Measurements from ENCODE around the gene RHCG. TPM values are rescaled to one million over a fixed set of nuclear protein-coding genes. Genes with fewer than 3 reads are reported as not detected.

The RHCG gene
- total RNA-seq, 5 donors from 2014 or later (not counting 1 experiment from before 2014, with no cell fraction given), result not detected

GRCh38 chr15:89530976-89531375 lies 34.6 kb upstream of the RHCG start:
- peaks cover 0 to 6% of the 10 kb centered on the region in 2 experiments for H3K27me3 ChIP-seq (replicated peaks in 1 of 2; ENCODE audit: control insufficient read depth in 2 of 2, extremely low read depth in 1 of 2, insufficient read depth in 2 of 2, low read length in 1 of 2)
- no peaks in the 10 kb centered on the region for H3K36me3 ChIP-seq (ENCODE audit: control insufficient read depth in 2 of 2, extremely low read depth in 1 of 2, insufficient read depth in 1 of 2, low read length in 1 of 2)
- peaks cover 6 to 10% of the 10 kb centered on the region in 2 donors for H3K27me3 Mint-ChIP-seq
- H3K4me3 Mint-ChIP-seq, result no peak overlapping the region
- H3K27ac ChIP-seq (ENCODE audit: low read length), result no peak overlapping the region
- no peaks in the 10 kb centered on the region for H3K4me1 Mint-ChIP-seq
- no peak overlapping the region for H3K27ac Mint-ChIP-seq
- no peak overlapping the region for H3K4me3 ChIP-seq (ENCODE audit: control insufficient read depth in 1 of 2, extremely low read depth in 1 of 2, low read length in 1 of 2)
- no peak for ATAC-seq (replicated peaks in 1 of 4)
- no peaks in the 10 kb centered on the region for H3K36me3 Mint-ChIP-seq
- DNase-seq, result no peak
- H3K9me3 Mint-ChIP-seq, result peaks cover 0 to 4% (median 0%) of the 10 kb centered on the region in 3 donors
- POLR2A ChIA-PET, result no interaction called here
- WGBS (ENCODE audit: insufficient coverage), result 92% methylated on average over 2 of the region's 5 CpGs
- CTCF ChIA-PET, result no interaction called here
- H3K4me1 ChIP-seq (ENCODE audit: control insufficient read depth in 1 of 2, extremely low read depth in 1 of 2, insufficient read depth in 2 of 2, low read length in 2 of 2), result no peaks in the 10 kb centered on the region
- H3K9me3 ChIP-seq, result no peaks in the 10 kb centered on the region

- H3K27ac ChIP-seq (ENCODE audit: low read length), result no peak overlapping the region
- Mint-ChIP-seq H3K27ac (no peak overlapping the region), H3K36me3 (no peaks in the 10 kb centered on the region), H3K9me3 (peaks cover 0 to under 1% (median 0%) of the 10 kb centered on the region in 3 donors), H3K4me1 (no peaks in the 10 kb centered on the region), H3K27me3 (peaks cover 3 to 6% of the 10 kb centered on the region in 2 donors), H3K4me3 (no peak overlapping the region)
- no peaks in the 10 kb centered on the region for H3K36me3 ChIP-seq (ENCODE audit: control insufficient read depth in 2 of 2, extremely low read depth in 1 of 2, insufficient read depth in 1 of 2, low read length in 1 of 2)
- no peaks in the 10 kb centered on the region for H3K9me3 ChIP-seq
- no peak overlapping the region for H3K4me3 ChIP-seq (ENCODE audit: control insufficient read depth in 1 of 2, extremely low read depth in 1 of 2, low read length in 1 of 2)
- ChIA-PET CTCF (no interaction called here), POLR2A (no interaction called here)
- H3K4me1 ChIP-seq (ENCODE audit: control insufficient read depth in 1 of 2, extremely low read depth in 1 of 2, insufficient read depth in 2 of 2, low read length in 2 of 2), result no peaks in the 10 kb centered on the region
- ATAC-seq (replicated peaks in 1 of 4) (no peak), DNase-seq (no peak)
- WGBS (ENCODE audit: insufficient coverage), result 86% methylated on average over 2 of the region's 6 CpGs
- peaks cover 0 to 8% of the 10 kb centered on the region in 2 experiments for H3K27me3 ChIP-seq (replicated peaks in 1 of 2; ENCODE audit: control insufficient read depth in 2 of 2, extremely low read depth in 1 of 2, insufficient read depth in 2 of 2, low read length in 1 of 2)
These were observed 32.5 kb upstream of the RHCG start for GRCh38 chr15:89528757-89529352.

- Mint-ChIP-seq H3K27ac (no peak overlapping the region), H3K4me1 (no peaks in the 10 kb centered on the region), H3K4me3 (no peak overlapping the region), H3K27me3 (peaks cover 3 to 6% of the 10 kb centered on the region in 2 donors), H3K36me3 (no peaks in the 10 kb centered on the region), H3K9me3 (no peaks in the 10 kb centered on the region)
- Histone ChIP-seq H3K9me3 (no peaks in the 10 kb centered on the region), H3K4me1 (ENCODE audit: control insufficient read depth in 1 of 2, extremely low read depth in 1 of 2, insufficient read depth in 2 of 2, low read length in 2 of 2) (no peaks in the 10 kb centered on the region), H3K27ac (ENCODE audit: low read length) (no peak overlapping the region), H3K36me3 (ENCODE audit: control insufficient read depth in 2 of 2, extremely low read depth in 1 of 2, insufficient read depth in 1 of 2, low read length in 1 of 2) (no peaks in the 10 kb centered on the region), H3K27me3 (replicated peaks in 1 of 2; ENCODE audit: control insufficient read depth in 2 of 2, extremely low read depth in 1 of 2, insufficient read depth in 2 of 2, low read length in 1 of 2) (peaks cover 0 to 15% of the 10 kb centered on the region in 2 experiments), H3K4me3 (ENCODE audit: control insufficient read depth in 1 of 2, extremely low read depth in 1 of 2, low read length in 1 of 2) (no peak overlapping the region)
- no peak for ATAC-seq (replicated peaks in 1 of 4)
- ChIA-PET POLR2A (no interaction called here), CTCF (no interaction called here)
- 88% methylated on average over 9 of the region's 10 CpGs for WGBS (ENCODE audit: insufficient coverage)
- no peak for DNase-seq
These were observed 30.4 kb upstream of the RHCG start for GRCh38 chr15:89526601-89527441.

GRCh38 chr15:89526181-89526580 lies 29.8 kb upstream of the RHCG start:
- Histone ChIP-seq H3K9me3 (no peaks in the 10 kb centered on the region), H3K4me3 (ENCODE audit: control insufficient read depth in 1 of 2, extremely low read depth in 1 of 2, low read length in 1 of 2) (no peak overlapping the region), H3K4me1 (ENCODE audit: control insufficient read depth in 1 of 2, extremely low read depth in 1 of 2, insufficient read depth in 2 of 2, low read length in 2 of 2) (no peaks in the 10 kb centered on the region), H3K36me3 (ENCODE audit: control insufficient read depth in 2 of 2, extremely low read depth in 1 of 2, insufficient read depth in 1 of 2, low read length in 1 of 2) (no peaks in the 10 kb centered on the region), H3K27me3 (replicated peaks in 1 of 2; ENCODE audit: control insufficient read depth in 2 of 2, extremely low read depth in 1 of 2, insufficient read depth in 2 of 2, low read length in 1 of 2) (peaks cover 0 to 15% of the 10 kb centered on the region in 2 experiments), H3K27ac (ENCODE audit: low read length) (no peak overlapping the region)
- Mint-ChIP-seq H3K4me3 (no peak overlapping the region), H3K27ac (no peak overlapping the region), H3K36me3 (no peaks in the 10 kb centered on the region), H3K9me3 (no peaks in the 10 kb centered on the region), H3K4me1 (no peaks in the 10 kb centered on the region), H3K27me3 (peaks cover 3 to 6% of the 10 kb centered on the region in 2 donors)
- DNase-seq (no peak), ATAC-seq (replicated peaks in 1 of 4) (no peak)
- ChIA-PET CTCF (no interaction called here), POLR2A (no interaction called here)
- WGBS (ENCODE audit: insufficient coverage), result 90% methylated on average over 6 of the region's 7 CpGs

- Histone ChIP-seq H3K4me3 (ENCODE audit: control insufficient read depth in 1 of 2, extremely low read depth in 1 of 2, low read length in 1 of 2) (no peak overlapping the region), H3K36me3 (ENCODE audit: control insufficient read depth in 2 of 2, extremely low read depth in 1 of 2, insufficient read depth in 1 of 2, low read length in 1 of 2) (no peaks in the 10 kb centered on the region), H3K27ac (ENCODE audit: low read length) (no peak overlapping the region), H3K27me3 (replicated peaks in 1 of 2; ENCODE audit: control insufficient read depth in 2 of 2, extremely low read depth in 1 of 2, insufficient read depth in 2 of 2, low read length in 1 of 2) (peaks cover 0 to 24% of the 10 kb centered on the region in 2 experiments), H3K9me3 (no peaks in the 10 kb centered on the region), H3K4me1 (ENCODE audit: control insufficient read depth in 1 of 2, extremely low read depth in 1 of 2, insufficient read depth in 2 of 2, low read length in 2 of 2) (no peaks in the 10 kb centered on the region)
- CTCF ChIA-PET, result no interaction called here
- Mint-ChIP-seq H3K4me3 (no peak overlapping the region), H3K27me3 (peaks cover 3 to 12% of the 10 kb centered on the region in 2 donors), H3K4me1 (no peaks in the 10 kb centered on the region), H3K27ac (no peak overlapping the region), H3K36me3 (no peaks in the 10 kb centered on the region), H3K9me3 (peaks cover 0 to 5% (median 0%) of the 10 kb centered on the region in 3 donors)
- POLR2A ChIA-PET, result no interaction called here
- WGBS (ENCODE audit: insufficient coverage), result no CpG with 5 or more reads among the region's 1 CpG
- ATAC-seq (replicated peaks in 1 of 4) (no peak), DNase-seq (no peak)
These were observed 27.8 kb upstream of the RHCG start for GRCh38 chr15:89524184-89524583.

GRCh38 chr15:89523101-89523500 lies 26.7 kb upstream of the RHCG start:
- H3K4me3 Mint-ChIP-seq, result no peak overlapping the region
- WGBS (ENCODE audit: insufficient coverage), result 40% methylated on average over 1 of the region's 2 CpGs
- H3K9me3 Mint-ChIP-seq, result peaks cover 0 to 5% (median 0%) of the 10 kb centered on the region in 3 donors
- Histone ChIP-seq H3K9me3 (no peaks in the 10 kb centered on the region), H3K4me1 (ENCODE audit: control insufficient read depth in 1 of 2, extremely low read depth in 1 of 2, insufficient read depth in 2 of 2, low read length in 2 of 2) (no peaks in the 10 kb centered on the region), H3K36me3 (ENCODE audit: control insufficient read depth in 2 of 2, extremely low read depth in 1 of 2, insufficient read depth in 1 of 2, low read length in 1 of 2) (no peaks in the 10 kb centered on the region), H3K27ac (ENCODE audit: low read length) (no peak overlapping the region), H3K4me3 (ENCODE audit: control insufficient read depth in 1 of 2, extremely low read depth in 1 of 2, low read length in 1 of 2) (no peak overlapping the region), H3K27me3 (replicated peaks in 1 of 2; ENCODE audit: control insufficient read depth in 2 of 2, extremely low read depth in 1 of 2, insufficient read depth in 2 of 2, low read length in 1 of 2) (peaks cover 0 to 24% of the 10 kb centered on the region in 2 experiments)
- ChIA-PET CTCF (no interaction called here), POLR2A (no interaction called here)
- H3K4me1 Mint-ChIP-seq, result no peaks in the 10 kb centered on the region
- H3K27ac Mint-ChIP-seq, result no peak overlapping the region
- peaks cover 7 to 8% of the 10 kb centered on the region in 2 donors for H3K27me3 Mint-ChIP-seq
- no peak for ATAC-seq (replicated peaks in 1 of 4)
- no peak for DNase-seq
- H3K36me3 Mint-ChIP-seq, result no peaks in the 10 kb centered on the region
